MM.1S (cell line): Measurements from ENCODE around the gene DDC.

Experiments
- DNase-seq: peaks from one replicate; pipeline ENCODE4 v3.0.0-alpha.2; 2015
- H2AFZ ChIP-seq: fragments of 300-600 bp; sonication (generic); 2 replicates; pipeline ENCODE4 v1.6.0; 2016; ENCODE audit warnings: antibody characterized with exemption, low read length
- H3F3A ChIP-seq: fragments of 300-600 bp; sonication (generic); 2 replicates; pipeline ENCODE4 v1.6.1; 2016; ENCODE audit warnings: mild to moderate bottlenecking, antibody characterized with exemption, low read length, moderate library complexity, mixed read lengths; ENCODE audit not compliant: insufficient read depth
- H3K27ac ChIP-seq: fragments of 300-600 bp; sonication (generic); 2 replicates; pipeline ENCODE4 v1.5.1; 2016; ENCODE audit warnings: mild to moderate bottlenecking, low read length
- H3K27me3 ChIP-seq: fragments of 300-600 bp; sonication (generic); replicated peaks from 2 replicates; pipeline ENCODE4 v1.6.0; 2016; ENCODE audit warnings: low read length; ENCODE audit not compliant: insufficient read depth
- H3K36me3 ChIP-seq: fragments of 300-600 bp; sonication (generic); replicated peaks from 2 replicates; pipeline ENCODE4 v1.6.1; 2016; ENCODE audit warnings: mild to moderate bottlenecking, low read length, mixed read lengths; ENCODE audit not compliant: insufficient read depth
- H3K4me1 ChIP-seq: fragments of 300-600 bp; sonication (generic); 2 replicates; pipeline ENCODE4 v1.6.1; 2016; ENCODE audit warnings: low read length, mixed read lengths
- H3K4me2 ChIP-seq: fragments of 300-600 bp; sonication (generic); 2 replicates; pipeline ENCODE4 v1.6.0; 2016; ENCODE audit warnings: low read depth, low read length
- H3K4me3 ChIP-seq: fragments of 300-600 bp; sonication (generic); 2 replicates; pipeline ENCODE4 v1.5.1; 2016; ENCODE audit warnings: low read length, mixed read lengths
- H3K79me2 ChIP-seq: fragments of 300-600 bp; sonication (generic); 2 replicates; pipeline ENCODE4 v1.6.1; 2016; ENCODE audit warnings: mixed run types, low read length, mixed read lengths
- H3K9ac ChIP-seq: fragments of 300-600 bp; sonication (generic); 2 replicates; pipeline ENCODE4 v1.6.1; 2016; ENCODE audit warnings: low read length, mixed read lengths
- H3K9me2 ChIP-seq: fragments of 300-600 bp; sonication (generic); replicated peaks from 2 replicates; pipeline ENCODE4 v1.6.1; 2016; ENCODE audit warnings: mild to moderate bottlenecking, low read length, mixed read lengths; ENCODE audit not compliant: insufficient read depth
- H3K9me3 ChIP-seq: fragments of 300-600 bp; sonication (generic); replicated peaks from 2 replicates; pipeline ENCODE4 v1.6.1; 2016; ENCODE audit warnings: mild to moderate bottlenecking, low read length, mixed read lengths; ENCODE audit not compliant: insufficient read depth
- H4K20me1 ChIP-seq: fragments of 300-600 bp; sonication (generic); 2 replicates; pipeline ENCODE4 v1.6.1; 2016; ENCODE audit warnings: mild to moderate bottlenecking, low read length, moderate library complexity, mixed read lengths; ENCODE audit not compliant: insufficient read depth
- EZH2 ChIP-seq: fragments of 300-600 bp; sonication (generic); optimal IDR thresholded peaks from 2 replicates; pipeline ENCODE3; 2017; ENCODE audit warnings: low read depth, mild to moderate bottlenecking, antibody characterized with exemption, low read length, mixed read lengths
- EZH2phosphoT487 ChIP-seq: fragments of 300-600 bp; sonication (generic); IDR thresholded peaks from 2 replicates; pipeline ENCODE4 v1.6.1; 2018; ENCODE audit warnings: antibody characterized with exemption, low read length
- TF ChIP-seq, protein P1 (sequence below): fragments of 300-600 bp; sonication (generic); IDR thresholded peaks from 2 replicates; pipeline ENCODE4 v1.5.1; 2016; ENCODE audit warnings: antibody characterized with exemption, low read length, mixed read lengths

DDC gene

DNA sequence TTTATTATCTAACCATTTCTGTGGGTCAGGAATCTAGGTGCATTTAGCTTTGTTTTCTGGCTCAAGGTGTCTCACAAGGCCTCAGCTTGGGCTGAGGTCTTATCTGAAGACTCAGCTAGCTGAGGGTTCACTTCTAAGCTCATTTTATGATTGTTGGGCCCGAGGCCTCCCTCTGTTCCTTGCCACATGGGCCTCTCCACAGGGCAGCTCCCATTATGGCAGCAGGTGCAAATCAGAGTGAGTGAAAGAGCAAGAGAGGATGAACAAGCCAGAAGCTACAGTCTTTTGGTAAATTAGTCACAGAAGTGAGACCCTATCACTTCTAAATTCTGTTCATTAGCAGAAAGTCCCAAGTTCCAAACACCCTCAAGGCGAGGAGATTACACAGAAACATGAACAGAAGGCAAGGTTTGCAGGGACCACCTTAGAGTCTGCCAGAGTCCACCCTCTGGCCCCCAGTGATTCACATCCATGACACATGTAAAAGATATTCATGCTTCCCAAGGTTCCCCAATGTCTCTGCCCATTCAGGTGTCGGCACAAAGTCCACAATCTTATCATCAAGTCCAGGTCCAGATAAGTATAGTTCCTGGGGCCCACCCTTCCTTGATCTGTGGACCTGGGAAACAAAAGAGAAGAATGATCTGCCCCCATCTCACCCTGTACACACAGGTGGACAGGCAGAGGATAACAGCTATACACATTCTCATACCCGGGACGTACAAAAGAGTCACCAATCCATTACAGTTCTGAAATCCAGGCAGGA lies 138.7 kb downstream of the DDC start:
- no peaks in the 10 kb centered on the region for H3K79me2 ChIP-seq
- no peak overlapping the region for H2AFZ ChIP-seq
- no peaks in the 10 kb centered on the region for H3K4me1 ChIP-seq
- no peak overlapping the region for H3K4me2 ChIP-seq
- no peaks in the 10 kb centered on the region for H4K20me1 ChIP-seq
- H3K4me3 ChIP-seq: no peak overlapping the region
- H3F3A ChIP-seq: no peaks in the 10 kb centered on the region
- TF ChIP-seq, protein P1, sequence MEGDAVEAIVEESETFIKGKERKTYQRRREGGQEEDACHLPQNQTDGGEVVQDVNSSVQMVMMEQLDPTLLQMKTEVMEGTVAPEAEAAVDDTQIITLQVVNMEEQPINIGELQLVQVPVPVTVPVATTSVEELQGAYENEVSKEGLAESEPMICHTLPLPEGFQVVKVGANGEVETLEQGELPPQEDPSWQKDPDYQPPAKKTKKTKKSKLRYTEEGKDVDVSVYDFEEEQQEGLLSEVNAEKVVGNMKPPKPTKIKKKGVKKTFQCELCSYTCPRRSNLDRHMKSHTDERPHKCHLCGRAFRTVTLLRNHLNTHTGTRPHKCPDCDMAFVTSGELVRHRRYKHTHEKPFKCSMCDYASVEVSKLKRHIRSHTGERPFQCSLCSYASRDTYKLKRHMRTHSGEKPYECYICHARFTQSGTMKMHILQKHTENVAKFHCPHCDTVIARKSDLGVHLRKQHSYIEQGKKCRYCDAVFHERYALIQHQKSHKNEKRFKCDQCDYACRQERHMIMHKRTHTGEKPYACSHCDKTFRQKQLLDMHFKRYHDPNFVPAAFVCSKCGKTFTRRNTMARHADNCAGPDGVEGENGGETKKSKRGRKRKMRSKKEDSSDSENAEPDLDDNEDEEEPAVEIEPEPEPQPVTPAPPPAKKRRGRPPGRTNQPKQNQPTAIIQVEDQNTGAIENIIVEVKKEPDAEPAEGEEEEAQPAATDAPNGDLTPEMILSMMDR: no peak
- no peak for TF ChIP-seq EZH2phosphoT487
- TF ChIP-seq EZH2: no peak
- H3K27ac ChIP-seq: no peak overlapping the region
- H3K9ac ChIP-seq: no peak overlapping the region
- H3K9me2 ChIP-seq: no peaks in the 10 kb centered on the region
- DNase-seq: no peak
- no peaks in the 10 kb centered on the region for H3K27me3 ChIP-seq
- H3K9me3 ChIP-seq: no peaks in the 10 kb centered on the region
- no peaks in the 10 kb centered on the region for H3K36me3 ChIP-seq

DNA sequence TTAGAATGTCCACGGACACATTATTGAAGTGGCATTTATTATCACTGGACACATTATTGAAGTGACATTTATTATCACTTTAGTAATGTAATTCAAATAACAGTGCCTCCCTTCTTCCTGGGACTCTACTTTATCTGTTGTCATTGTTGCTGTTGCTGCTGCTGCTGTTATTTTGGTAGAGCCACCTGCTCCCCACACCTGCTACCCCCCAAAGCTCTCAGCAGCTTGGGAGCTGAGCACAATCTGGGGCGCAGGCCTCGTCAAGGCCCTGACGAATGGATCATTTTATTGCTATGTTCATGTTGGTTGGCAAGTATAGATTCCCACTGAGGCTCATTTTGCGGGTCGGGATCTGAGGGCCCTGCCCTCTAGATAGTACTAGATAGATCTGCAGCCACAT lies 139.9 kb downstream of the DDC start:
- H3K36me3 ChIP-seq: no peaks in the 10 kb centered on the region
- no peaks in the 10 kb centered on the region for H3K4me1 ChIP-seq
- no peak overlapping the region for H3K9ac ChIP-seq
- H3K27me3 ChIP-seq: no peaks in the 10 kb centered on the region
- H2AFZ ChIP-seq: no peak overlapping the region
- no peaks in the 10 kb centered on the region for H3K9me2 ChIP-seq
- H3F3A ChIP-seq: no peaks in the 10 kb centered on the region
- H3K4me3 ChIP-seq: no peak overlapping the region
- TF ChIP-seq EZH2 (no peak), EZH2phosphoT487 (no peak)
- TF ChIP-seq, protein P1: no peak
- H3K9me3 ChIP-seq: no peaks in the 10 kb centered on the region
- no peaks in the 10 kb centered on the region for H4K20me1 ChIP-seq
- H3K4me2 ChIP-seq: no peak overlapping the region
- no peak overlapping the region for H3K27ac ChIP-seq
- no peak for DNase-seq
- H3K79me2 ChIP-seq: no peaks in the 10 kb centered on the region

DNA sequence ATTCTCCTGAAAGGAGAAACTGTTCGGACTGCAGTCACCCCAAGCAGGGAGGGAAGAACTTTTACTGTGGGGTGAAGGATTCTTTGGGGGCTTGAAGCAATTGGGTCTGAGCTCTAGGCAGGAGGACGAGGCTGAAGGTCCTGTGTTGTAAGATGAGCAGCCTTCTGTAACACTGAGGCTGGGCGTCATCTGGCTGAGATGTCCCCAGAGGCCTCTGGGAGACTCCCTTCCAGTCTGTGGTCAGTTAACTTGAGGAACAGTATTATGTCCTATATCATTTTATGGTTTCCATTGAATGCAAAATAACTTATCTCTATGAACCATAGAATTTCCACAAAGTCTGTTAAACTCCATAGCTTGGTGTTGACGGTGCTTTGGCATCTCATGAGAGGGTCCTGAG lies 141.3 kb downstream of the DDC start:
- H3K9me3 ChIP-seq: no peaks in the 10 kb centered on the region
- H2AFZ ChIP-seq: no peak overlapping the region
- H4K20me1 ChIP-seq: no peaks in the 10 kb centered on the region
- no peak overlapping the region for H3K9ac ChIP-seq
- no peaks in the 10 kb centered on the region for H3K36me3 ChIP-seq
- no peak overlapping the region for H3K4me3 ChIP-seq
- no peaks in the 10 kb centered on the region for H3K79me2 ChIP-seq
- no peaks in the 10 kb centered on the region for H3K9me2 ChIP-seq
- H3K27ac ChIP-seq: no peak overlapping the region
- H3K4me2 ChIP-seq: no peak overlapping the region
- no peaks in the 10 kb centered on the region for H3F3A ChIP-seq
- H3K27me3 ChIP-seq: no peaks in the 10 kb centered on the region
- no peak for TF ChIP-seq EZH2phosphoT487
- TF ChIP-seq, protein P1: no peak
- no peak for TF ChIP-seq EZH2
- H3K4me1 ChIP-seq: no peaks in the 10 kb centered on the region
- no peak for DNase-seq
